ENCODE results near the gene KRT15. TPM values are rescaled to one million over a fixed set of nuclear protein-coding genes. Genes with fewer than 3 reads are reported as not detected.

Gene KRT15
- total RNA-seq, 1 experiment from 2014 or later, result not detected

- in situ Hi-C loops (cut with HindIII; ENCODE audit: low sequenced_read_pairs), result no loop called here
- DNase-seq (ENCODE audit: low spot score), result no peak
Observed at GRCh38 chr17:41490000-41490990, 28.4 kb downstream of the KRT15 start.

GRCh38 chr17:41489531-41489930 lies 29.2 kb downstream of the KRT15 start, which contains the start of gene KRT36:
KRT36 (minus strand) TSS chr17:41489910; CDS start chr17:41489864, 46 bp downstream.
- in situ Hi-C loops (cut with HindIII; ENCODE audit: low sequenced_read_pairs), result no loop called here
- no peak for DNase-seq (ENCODE audit: low spot score)

DNA sequence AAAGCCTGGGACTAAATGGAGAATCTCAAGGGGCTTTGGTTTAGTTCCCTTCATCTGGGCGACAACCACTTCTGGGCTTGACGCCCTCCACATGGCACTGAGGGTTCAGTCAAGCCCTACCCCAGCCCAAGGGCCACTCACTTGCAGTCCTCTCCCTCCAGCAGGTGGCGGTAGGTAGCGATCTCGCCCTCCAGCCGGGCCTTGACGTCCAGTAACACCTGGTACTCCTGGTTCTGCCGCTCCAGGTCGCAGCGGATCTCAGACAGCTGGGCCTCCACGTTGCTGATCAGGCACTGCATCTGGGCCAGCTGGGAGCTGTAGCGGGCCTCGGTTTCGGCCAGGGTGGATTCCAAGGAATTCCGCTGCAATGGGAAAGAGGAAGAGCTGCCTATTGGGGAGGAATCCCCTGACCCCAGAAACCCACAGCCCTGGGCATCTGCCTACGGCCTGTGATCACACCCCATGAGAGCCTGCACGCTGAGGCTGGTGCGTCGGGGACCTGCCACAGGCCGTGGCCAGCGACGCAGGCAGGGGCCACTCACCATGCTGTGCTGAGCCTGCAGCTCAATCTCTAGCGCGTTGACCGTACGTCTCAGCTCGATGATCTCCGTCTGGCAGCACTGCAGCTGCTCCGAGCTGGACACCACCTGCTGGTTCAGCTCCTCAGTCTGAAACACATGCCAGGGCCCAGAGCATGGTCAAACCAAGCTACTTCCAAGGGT lies 31.7 kb downstream of the KRT15 start:
- no peak for DNase-seq (ENCODE audit: low spot score)
- in situ Hi-C loops (cut with HindIII; ENCODE audit: low sequenced_read_pairs), result no loop called here

- DNase-seq (ENCODE audit: low spot score), result no peak
- in situ Hi-C loops (cut with HindIII; ENCODE audit: low sequenced_read_pairs), result no loop called here
Observed at GRCh38 chr17:41486316-41486715, 32.4 kb downstream of the KRT15 start.

GRCh38 chr17:41484920-41485904 lies 33.5 kb downstream of the KRT15 start:
- no peak for DNase-seq (ENCODE audit: low spot score)
- in situ Hi-C loops (cut with HindIII; ENCODE audit: low sequenced_read_pairs), result no loop called here

- in situ Hi-C loops (cut with HindIII; ENCODE audit: low sequenced_read_pairs), result no loop called here
- DNase-seq (ENCODE audit: low spot score), result no peak
Observed at GRCh38 chr17:41483991-41484826, 34.5 kb downstream of the KRT15 start.

DNA sequence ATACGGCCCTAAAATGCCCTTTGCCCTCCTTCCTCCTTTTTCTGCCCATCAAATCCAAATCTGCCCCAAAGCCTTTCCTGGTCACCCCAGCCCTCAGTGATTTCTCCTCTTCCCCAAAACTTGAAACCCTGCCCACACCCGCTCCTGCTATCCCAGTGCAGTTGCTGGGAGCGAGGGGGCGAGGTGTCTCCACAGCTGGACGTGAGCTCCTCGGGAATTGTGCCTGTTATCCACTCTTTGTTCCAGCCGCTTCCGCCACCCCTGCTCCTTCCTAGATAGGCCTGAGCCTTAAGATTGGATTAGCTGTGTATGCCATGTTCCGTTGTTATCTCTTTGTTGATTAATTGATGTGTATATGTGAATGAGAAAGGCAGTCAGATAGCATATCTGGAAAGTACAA lies 35.2 kb downstream of the KRT15 start:
- no peak for DNase-seq (ENCODE audit: low spot score)
- in situ Hi-C loops (cut with HindIII; ENCODE audit: low sequenced_read_pairs), result no loop called here

DNA sequence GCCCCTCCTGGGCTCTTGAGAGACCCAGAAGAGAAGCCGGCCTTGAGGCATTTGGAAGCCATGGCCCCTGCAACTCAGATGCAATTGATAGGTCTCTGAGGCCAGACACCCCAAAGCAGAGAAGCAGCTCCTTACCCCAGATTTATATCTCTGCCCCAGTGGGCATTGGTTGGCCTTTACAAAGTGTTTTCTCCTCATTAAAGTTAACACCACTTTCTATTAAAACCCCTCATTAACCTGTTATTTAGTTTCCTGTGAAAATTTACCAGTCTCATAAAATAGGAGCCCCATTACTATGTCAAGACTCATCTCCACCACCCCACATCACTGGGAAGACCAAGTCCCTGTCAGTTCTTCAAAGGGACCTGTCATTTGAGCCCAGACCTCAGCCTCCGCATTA lies 37.7 kb downstream of the KRT15 start, which contains the start of gene KRT35:
TSS of gene KRT35 (minus strand) at position 116 of the 400 bp plus-strand sequence. CDS start at position 62, 54 bp downstream.
- in situ Hi-C loops (cut with HindIII; ENCODE audit: low sequenced_read_pairs), result no loop called here
- DNase-seq (ENCODE audit: low spot score), result no peak

DNA sequence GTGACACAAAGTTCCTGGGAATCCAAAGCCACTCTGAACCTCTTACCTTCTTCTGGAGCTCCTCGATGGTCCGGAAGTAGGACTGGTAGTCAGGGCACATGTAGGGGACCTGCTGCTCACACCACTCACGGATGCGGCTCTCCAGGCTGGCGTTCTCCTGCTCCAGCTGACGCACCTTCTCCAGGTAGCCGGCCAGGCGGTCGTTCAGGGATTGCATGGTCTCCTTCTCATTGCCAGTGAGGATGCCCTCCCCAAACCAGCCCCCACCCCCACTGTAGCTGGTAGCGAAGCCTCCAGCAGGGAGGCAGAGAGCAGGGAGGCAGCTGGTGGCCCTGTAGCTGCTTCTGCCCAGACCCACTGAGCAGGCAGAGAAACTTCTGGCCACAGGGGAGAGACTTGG lies 38.1 kb downstream of the KRT15 start:
- in situ Hi-C loops (cut with HindIII; ENCODE audit: low sequenced_read_pairs), result no loop called here
- DNase-seq (ENCODE audit: low spot score), result no peak

DNA sequence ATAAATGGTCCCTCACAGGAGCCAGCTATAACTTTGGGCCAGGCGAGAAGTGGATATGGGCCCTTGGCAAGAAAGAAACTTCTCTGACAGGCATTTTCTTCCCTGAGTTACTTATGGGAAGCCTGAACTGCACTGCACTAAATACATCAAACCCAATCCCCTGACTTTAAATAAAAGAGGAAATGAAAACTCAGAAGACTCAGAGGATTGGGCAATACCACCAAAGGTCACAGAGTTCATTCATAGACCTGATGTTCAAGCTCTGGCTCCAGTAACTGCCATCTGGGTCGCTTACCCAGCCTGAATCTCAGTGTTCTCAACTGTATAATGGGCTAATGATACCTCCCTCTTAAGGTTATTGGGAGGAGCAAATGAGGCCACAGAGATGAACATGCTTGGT lies 38.6 kb downstream of the KRT15 start:
- in situ Hi-C loops (cut with HindIII; ENCODE audit: low sequenced_read_pairs), result no loop called here
- DNase-seq (ENCODE audit: low spot score), result no peak

DNA sequence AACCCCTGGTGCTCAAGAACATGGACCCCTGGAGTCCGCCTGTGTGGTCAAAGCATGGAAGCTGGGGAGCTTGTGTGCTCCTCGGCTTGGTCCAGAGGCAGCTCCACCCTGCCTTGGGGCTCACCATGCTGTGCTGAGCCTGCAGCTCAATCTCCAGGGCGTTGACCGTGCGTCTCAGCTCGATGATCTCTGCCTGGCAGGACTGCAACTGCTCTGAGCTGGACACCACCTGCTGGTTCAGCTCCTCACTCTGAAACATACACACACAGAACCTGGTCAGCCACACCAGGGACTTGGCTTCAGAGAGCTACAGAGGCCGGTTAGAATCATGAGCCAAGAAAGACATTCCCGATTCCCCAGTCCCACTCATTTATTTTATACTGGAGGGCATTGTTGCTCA lies 40.5 kb downstream of the KRT15 start:
- in situ Hi-C loops (cut with HindIII; ENCODE audit: low sequenced_read_pairs), result no loop called here
- no peak for DNase-seq (ENCODE audit: low spot score)

DNA sequence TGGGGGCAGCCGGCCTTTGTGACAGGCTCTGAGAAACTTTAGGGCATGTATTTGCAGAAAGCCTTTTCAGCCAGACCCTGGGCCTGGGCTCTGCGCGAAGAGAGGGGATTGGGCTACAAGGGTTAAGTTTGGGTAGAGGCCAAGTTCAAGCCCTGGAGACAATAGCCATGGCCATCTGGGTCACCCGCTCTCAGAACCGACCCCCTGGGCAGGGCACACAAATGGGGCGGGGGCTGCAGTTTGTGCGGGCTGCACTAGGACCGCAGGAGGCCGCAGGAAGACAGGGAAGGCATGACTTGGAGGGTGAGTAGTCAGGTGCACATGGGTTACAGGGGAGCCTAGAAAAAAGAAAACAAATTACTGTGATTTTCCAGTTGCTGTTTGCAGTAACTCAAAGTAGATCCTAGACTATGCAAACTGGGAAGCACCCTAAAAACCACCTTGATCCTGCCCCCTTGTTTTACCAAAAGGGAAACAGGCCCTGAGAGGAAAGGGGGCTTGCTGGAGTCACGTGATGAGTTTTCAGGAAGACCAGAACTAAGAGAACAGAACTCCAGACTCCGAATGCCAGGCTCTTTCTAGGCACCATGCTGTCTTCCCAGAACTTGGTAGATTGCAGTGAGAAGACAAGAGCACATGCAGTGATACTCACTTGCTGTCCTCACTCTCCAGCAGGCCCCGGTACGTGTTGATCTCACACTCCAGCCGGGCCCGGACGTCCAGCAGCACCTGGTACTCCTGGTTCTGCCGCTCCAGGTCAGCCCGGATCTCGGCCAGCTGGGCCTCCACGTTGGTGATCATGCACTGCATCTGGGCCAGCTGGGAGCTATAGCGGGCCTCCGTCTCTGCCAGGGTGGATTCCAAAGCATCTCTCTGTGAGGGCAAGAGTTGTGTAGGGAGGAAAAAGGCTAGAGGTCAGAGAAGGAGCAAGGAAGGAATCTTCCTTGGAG lies 41.5 kb downstream of the KRT15 start:
- in situ Hi-C loops (cut with HindIII; ENCODE audit: low sequenced_read_pairs), result no loop called here
- DNase-seq (ENCODE audit: low spot score), result no peak

- in situ Hi-C loops (cut with HindIII; ENCODE audit: low sequenced_read_pairs), result no loop called here
- no peak for DNase-seq (ENCODE audit: low spot score)
Observed at GRCh38 chr17:41475421-41475820, 43.3 kb downstream of the KRT15 start.

GRCh38 chr17:41474863-41475262 lies 43.8 kb downstream of the KRT15 start:
- DNase-seq (ENCODE audit: low spot score), result no peak
- in situ Hi-C loops (cut with HindIII; ENCODE audit: low sequenced_read_pairs), result no loop called here

- in situ Hi-C loops (cut with HindIII; ENCODE audit: low sequenced_read_pairs), result no loop called here
- no peak for DNase-seq (ENCODE audit: low spot score)
Observed at GRCh38 chr17:41468346-41468745, 50.3 kb downstream of the KRT15 start.

DNA sequence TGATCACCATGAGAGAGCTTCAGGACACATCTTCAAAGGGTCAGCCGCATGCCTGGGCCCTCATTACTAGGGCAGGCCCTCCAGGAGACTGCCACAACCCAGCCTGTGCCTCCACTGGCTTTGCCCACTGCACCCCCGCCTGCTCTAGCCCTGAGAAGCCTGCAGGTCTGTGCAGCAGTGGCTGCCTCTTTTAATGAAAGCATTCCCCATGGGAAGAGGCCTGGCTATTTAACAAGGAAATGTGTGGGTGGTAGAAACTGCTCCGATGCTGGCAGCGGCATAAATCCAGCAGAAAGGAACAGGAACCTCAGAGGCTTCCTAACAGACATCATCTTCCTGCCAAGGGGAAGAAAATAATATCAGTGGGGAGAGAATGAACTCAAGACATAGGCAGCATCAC lies 51.1 kb downstream of the KRT15 start:
- no peak for DNase-seq (ENCODE audit: low spot score)
- in situ Hi-C loops (cut with HindIII; ENCODE audit: low sequenced_read_pairs), result no loop called here

DNA sequence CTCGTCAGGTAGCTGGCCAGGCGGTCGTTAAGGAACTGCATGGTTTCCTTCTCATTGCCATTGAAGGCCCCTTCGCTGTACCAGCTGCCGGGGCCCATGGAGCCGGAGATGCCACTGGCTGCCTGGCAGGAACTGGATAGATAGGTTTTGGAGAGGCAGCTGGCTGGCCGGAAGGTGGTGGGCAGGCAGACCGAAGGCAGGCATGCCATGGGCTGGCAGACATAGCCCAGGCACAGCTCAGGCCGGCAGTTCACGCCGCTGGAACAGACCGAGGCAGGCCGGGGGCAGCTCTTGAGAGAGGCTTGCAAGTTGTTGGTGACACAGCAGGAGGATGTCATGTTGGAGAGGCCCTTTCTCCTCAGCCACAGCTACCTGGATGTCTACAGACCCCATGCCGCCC lies 51.7 kb downstream of the KRT15 start, which contains the start of gene KRT32:
TSS of gene KRT32 (minus strand) at position 399 of the 400 bp plus-strand sequence. CDS start at position 338, 61 bp downstream.
- no peak for DNase-seq (ENCODE audit: low spot score)
- in situ Hi-C loops (cut with HindIII; ENCODE audit: low sequenced_read_pairs), result no loop called here
